ENCODE data around the gene NLGN3.

The NLGN3 gene

DNA sequence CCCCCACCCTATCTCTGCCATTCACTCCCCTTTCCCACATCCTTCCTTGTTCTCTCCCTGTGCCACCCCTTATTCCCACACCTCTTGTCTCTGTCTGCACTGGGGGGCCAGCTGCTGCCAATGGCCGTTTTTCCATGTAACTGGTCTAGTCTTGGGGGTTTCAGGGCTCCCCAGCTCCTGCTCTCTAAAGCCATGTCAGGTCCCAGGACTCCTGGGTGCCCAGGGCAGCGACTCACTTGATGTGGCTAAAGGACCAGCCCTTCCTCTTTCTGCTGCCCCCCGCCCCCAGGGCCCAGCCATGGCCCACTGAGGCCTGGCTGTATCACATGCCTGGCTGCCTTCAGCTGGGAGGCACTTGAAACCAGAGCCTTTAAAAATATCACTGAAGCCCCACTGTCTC, 10.0 kb downstream of the NLGN3 start:
- Histone ChIP-seq H3K9me2 (replicated peaks; ENCODE audit: low read depth, low read length) (no peaks in the 10 kb centered on the region), H3K9ac (ENCODE audit: low read depth, low read length, poor library complexity, severe bottlenecking) (no peak overlapping the region), H3F3A (ENCODE audit: low read depth) (no peaks in the 10 kb centered on the region), H3K4me3 (ENCODE audit: low read length, poor library complexity, severe bottlenecking) (no peak overlapping the region), H3K9me3 (ENCODE audit: insufficient read depth, low read depth, low read length) (no peaks in the 10 kb centered on the region), H3K4me2 (ENCODE audit: low read depth, low read length, poor library complexity, severe bottlenecking) (no peak overlapping the region), H3K36me3 (ENCODE audit: insufficient read depth, low read length) (no peaks in the 10 kb centered on the region), H2AFZ (ENCODE audit: low read length) (no peak overlapping the region), H4K20me1 (ENCODE audit: insufficient read depth, low read length, poor library complexity, severe bottlenecking) (no peaks in the 10 kb centered on the region), H3K27me3 (ENCODE audit: insufficient read depth, low read length, poor library complexity, severe bottlenecking) (no peaks in the 10 kb centered on the region), H3K79me2 (ENCODE audit: insufficient read depth, low read length) (no peaks in the 10 kb centered on the region), H3K4me1 (ENCODE audit: insufficient read depth, low read length, poor library complexity, severe bottlenecking) (no peaks in the 10 kb centered on the region)
- TF ChIP-seq EZH2phosphoT487 (IDR thresholded peaks at IDR 0.05; ENCODE audit: borderline replicate concordance) (no peak), CTCF (conservative IDR thresholded peaks at IDR 0.05; ENCODE audit: low read length) (no peak)

DNA sequence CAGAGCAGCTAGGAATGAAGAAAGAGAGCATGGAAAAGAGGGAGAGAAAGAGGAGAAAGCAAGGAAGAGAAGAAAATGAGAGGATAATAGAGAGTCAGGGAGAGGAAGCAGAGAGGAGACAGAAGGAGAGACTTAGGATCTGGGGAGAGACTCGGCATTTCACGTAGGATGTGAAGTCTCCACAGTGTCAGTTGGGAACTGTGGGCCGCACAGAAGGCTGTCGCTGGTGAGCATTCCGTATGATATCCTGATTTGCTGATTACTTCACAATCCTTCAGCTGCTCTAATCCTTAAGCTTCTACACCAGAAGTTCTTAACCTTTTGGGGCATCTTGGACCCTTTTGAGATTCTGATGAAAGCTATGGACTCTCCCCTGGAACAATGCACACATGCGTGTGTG, 14.0 kb downstream of the NLGN3 start:
- Histone ChIP-seq H3K9me2 (replicated peaks; ENCODE audit: low read depth, low read length) (no peaks in the 10 kb centered on the region), H3K9ac (ENCODE audit: low read depth, low read length, poor library complexity, severe bottlenecking) (no peak overlapping the region), H3K4me2 (ENCODE audit: low read depth, low read length, poor library complexity, severe bottlenecking) (no peak overlapping the region), H3F3A (ENCODE audit: low read depth) (no peaks in the 10 kb centered on the region), H3K27me3 (ENCODE audit: insufficient read depth, low read length, poor library complexity, severe bottlenecking) (no peaks in the 10 kb centered on the region), H3K9me3 (ENCODE audit: insufficient read depth, low read depth, low read length) (no peaks in the 10 kb centered on the region), H3K79me2 (ENCODE audit: insufficient read depth, low read length) (no peaks in the 10 kb centered on the region), H3K4me3 (ENCODE audit: low read length, poor library complexity, severe bottlenecking) (no peak overlapping the region), H3K4me1 (ENCODE audit: insufficient read depth, low read length, poor library complexity, severe bottlenecking) (no peaks in the 10 kb centered on the region), H2AFZ (ENCODE audit: low read length) (no peak overlapping the region), H3K36me3 (ENCODE audit: insufficient read depth, low read length) (no peaks in the 10 kb centered on the region), H4K20me1 (ENCODE audit: insufficient read depth, low read length, poor library complexity, severe bottlenecking) (no peaks in the 10 kb centered on the region)
- TF ChIP-seq CTCF (conservative IDR thresholded peaks at IDR 0.05; ENCODE audit: low read length) (no peak), EZH2phosphoT487 (IDR thresholded peaks at IDR 0.05; ENCODE audit: borderline replicate concordance) (no peak)

GRCh38 chrX:71159335-71159734, 14.7 kb downstream of the NLGN3 start:
- Histone ChIP-seq H3K4me1 (ENCODE audit: insufficient read depth, low read length, poor library complexity, severe bottlenecking) (no peaks in the 10 kb centered on the region), H3K9ac (ENCODE audit: low read depth, low read length, poor library complexity, severe bottlenecking) (no peak overlapping the region), H3K9me2 (replicated peaks; ENCODE audit: low read depth, low read length) (no peaks in the 10 kb centered on the region), H3K36me3 (ENCODE audit: insufficient read depth, low read length) (no peaks in the 10 kb centered on the region), H3F3A (ENCODE audit: low read depth) (no peaks in the 10 kb centered on the region), H3K9me3 (ENCODE audit: insufficient read depth, low read depth, low read length) (no peaks in the 10 kb centered on the region), H3K27me3 (ENCODE audit: insufficient read depth, low read length, poor library complexity, severe bottlenecking) (no peaks in the 10 kb centered on the region), H3K4me3 (ENCODE audit: low read length, poor library complexity, severe bottlenecking) (no peak overlapping the region), H4K20me1 (ENCODE audit: insufficient read depth, low read length, poor library complexity, severe bottlenecking) (no peaks in the 10 kb centered on the region), H3K79me2 (ENCODE audit: insufficient read depth, low read length) (no peaks in the 10 kb centered on the region), H2AFZ (ENCODE audit: low read length) (no peak overlapping the region), H3K4me2 (ENCODE audit: low read depth, low read length, poor library complexity, severe bottlenecking) (no peak overlapping the region)
- no peak for TF ChIP-seq CTCF (conservative IDR thresholded peaks at IDR 0.05; ENCODE audit: low read length)
- no peak for TF ChIP-seq EZH2phosphoT487 (IDR thresholded peaks at IDR 0.05; ENCODE audit: borderline replicate concordance)
